Frontal cortex (tissue), 4 donors: Measurements from ENCODE around the gene TAX1BP3. TPM values are rescaled to one million over a fixed set of nuclear protein-coding genes. Genes with fewer than 3 reads are reported as not detected.
A peak's percentile ranks its signal among the peaks of the same experiment; 100 is the strongest.

Experiments
- DNase-seq, 2 donors: peaks; one replicate each; pipeline ENCODE4 v3.0.0; 2012; ENCODE audit warnings: low spot score in 2 of 2
- FAIRE-seq: peaks from 2 replicates; lab custom pipeline; 2012; peaks lifted over from hg19 to GRCh38; lab: Jason Lieb, UNC
- total RNA-seq: library from RNA; depleted of rRNA; stranded (reverse); fragments of >200 nt; gene quantifications from one replicate; pipeline ENCODE4 v1.2.3, GENCODE V29; 2014
- donor health status: control.
- donor health status: control.
- donor health status: control.

TAX1BP3 gene
- total RNA-seq, 1 donor from 2014 or later = 26.9 TPM

- no peak for FAIRE-seq
These were observed 31.4 kb downstream of the TAX1BP3 start for GRCh38 chr17:3636908-3637373.

GRCh38 chr17:3636154-3636907 lies 32.0 kb downstream of the TAX1BP3 start, which contains the start of the genes CTNS and SHPK:
Gene CTNS, plus strand, starts transcription at chr17:3636760. Its CDS starts 3,447 bp downstream, at chr17:3640207.
Gene SHPK, minus strand, starts transcription at chr17:3636250. Its CDS starts 31 bp downstream, at chr17:3636219.
- DNase-seq = peak; percentile 99 to 100
- FAIRE-seq = peak; percentile 90

More at GRCh38 chr17:3636908-3637373, 31.4 kb downstream of the TAX1BP3 start:
- DNase-seq = no peak

- DNase-seq (no peak), FAIRE-seq (no peak)
These were observed 32.8 kb downstream of the TAX1BP3 start for GRCh38 chr17:3635474-3636153.

- FAIRE-seq (no peak), DNase-seq (no peak)
These were observed 36.1 kb downstream of the TAX1BP3 start for GRCh38 chr17:3632287-3632686.

- FAIRE-seq (no peak), DNase-seq (no peak)
These were observed 37.6 kb downstream of the TAX1BP3 start for GRCh38 chr17:3630781-3631180.

- FAIRE-seq (no peak), DNase-seq (no peak)
These were observed 40.6 kb downstream of the TAX1BP3 start for GRCh38 chr17:3627769-3628167.

- FAIRE-seq (no peak), DNase-seq (no peak)
These were observed 41.3 kb downstream of the TAX1BP3 start for GRCh38 chr17:3626831-3627768.

- DNase-seq = no peak
- no peak for FAIRE-seq
These were observed 45.3 kb downstream of the TAX1BP3 start for GRCh38 chr17:3622977-3623594.

- FAIRE-seq = no peak
- no peak for DNase-seq
These were observed 47.1 kb downstream of the TAX1BP3 start for GRCh38 chr17:3621146-3621720.

- DNase-seq = no peak
- FAIRE-seq = no peak
These were observed 53.1 kb downstream of the TAX1BP3 start for GRCh38 chr17:3615160-3615870.

GRCh38 chr17:3613124-3613523 lies 55.3 kb downstream of the TAX1BP3 start:
- DNase-seq = no peak
- no peak for FAIRE-seq

Other genes starting within 250 kb of the TAX1BP3 start
- not detected for gene OR1E2, start 234.7 kb downstream of the TAX1BP3 start, total RNA-seq
- gene SPATA22, start 196.8 kb downstream of the TAX1BP3 start, total RNA-seq = 3.7 TPM
- 0.41 TPM for gene ASPA, start 192.6 kb downstream of the TAX1BP3 start, total RNA-seq
- 0.82 TPM for gene TRPV3, start 110.8 kb downstream of the TAX1BP3 start, total RNA-seq
- 4.5 TPM for gene TRPV1, start 59.2 kb downstream of the TAX1BP3 start, total RNA-seq
- 8.6 TPM for gene SHPK, start 32.3 kb downstream of the TAX1BP3 start, total RNA-seq
- 5.7 TPM for gene CTNS, start 31.8 kb downstream of the TAX1BP3 start, total RNA-seq
- gene EMC6, start 234 bp upstream of the TAX1BP3 start, total RNA-seq = 7.3 TPM
- gene P2RX5, start 27.6 kb upstream of the TAX1BP3 start, total RNA-seq = 5.3 TPM
- gene HASPIN, start 55.3 kb upstream of the TAX1BP3 start, total RNA-seq = 0.82 TPM
- 11.0 TPM for gene ITGAE, start 132.6 kb upstream of the TAX1BP3 start, total RNA-seq
- gene NCBP3, start 177.7 kb upstream of the TAX1BP3 start, total RNA-seq = 20.8 TPM
- 9.0 TPM for gene CAMKK1, start 224.5 kb upstream of the TAX1BP3 start, total RNA-seq
- not detected for gene P2RX1, start 247.9 kb upstream of the TAX1BP3 start, total RNA-seq